ENCODE results near the gene FEN1.

DNA sequence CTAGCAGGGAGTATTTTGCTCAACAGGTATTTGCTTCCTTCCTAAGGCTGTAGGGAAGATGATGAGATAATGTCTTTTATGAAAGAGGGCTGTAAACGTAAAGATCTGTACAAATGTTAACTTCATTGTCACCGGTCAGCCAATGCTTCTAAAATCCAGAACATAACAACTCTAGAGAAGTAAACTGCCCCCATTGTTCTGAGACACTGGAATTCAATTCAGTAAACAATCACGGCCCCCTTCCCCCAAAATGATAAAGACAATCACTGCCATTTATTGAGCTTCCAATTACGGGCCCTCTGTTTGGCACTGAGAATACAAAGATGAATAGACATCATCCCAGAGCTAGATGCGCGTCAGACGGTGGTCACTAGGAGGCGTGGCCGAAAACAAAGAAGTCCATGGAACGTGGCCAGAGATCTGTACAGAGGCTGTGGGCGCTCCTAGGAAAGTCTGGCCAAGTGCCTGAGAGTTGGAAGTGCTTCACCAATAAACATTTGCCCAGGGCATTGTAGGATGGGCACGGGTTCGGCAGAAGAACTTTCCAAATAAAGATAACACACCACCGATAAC lies 888 bp upstream of the FEN1 start:
- TF ChIP-seq, protein P1, sequence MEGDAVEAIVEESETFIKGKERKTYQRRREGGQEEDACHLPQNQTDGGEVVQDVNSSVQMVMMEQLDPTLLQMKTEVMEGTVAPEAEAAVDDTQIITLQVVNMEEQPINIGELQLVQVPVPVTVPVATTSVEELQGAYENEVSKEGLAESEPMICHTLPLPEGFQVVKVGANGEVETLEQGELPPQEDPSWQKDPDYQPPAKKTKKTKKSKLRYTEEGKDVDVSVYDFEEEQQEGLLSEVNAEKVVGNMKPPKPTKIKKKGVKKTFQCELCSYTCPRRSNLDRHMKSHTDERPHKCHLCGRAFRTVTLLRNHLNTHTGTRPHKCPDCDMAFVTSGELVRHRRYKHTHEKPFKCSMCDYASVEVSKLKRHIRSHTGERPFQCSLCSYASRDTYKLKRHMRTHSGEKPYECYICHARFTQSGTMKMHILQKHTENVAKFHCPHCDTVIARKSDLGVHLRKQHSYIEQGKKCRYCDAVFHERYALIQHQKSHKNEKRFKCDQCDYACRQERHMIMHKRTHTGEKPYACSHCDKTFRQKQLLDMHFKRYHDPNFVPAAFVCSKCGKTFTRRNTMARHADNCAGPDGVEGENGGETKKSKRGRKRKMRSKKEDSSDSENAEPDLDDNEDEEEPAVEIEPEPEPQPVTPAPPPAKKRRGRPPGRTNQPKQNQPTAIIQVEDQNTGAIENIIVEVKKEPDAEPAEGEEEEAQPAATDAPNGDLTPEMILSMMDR (IDR thresholded peaks at IDR 0.05) = peak; percentile 16
- no peak for TF ChIP-seq EZH2 (IDR thresholded peaks at IDR 0.05)

Data from neural progenitor cell (in vitro differentiated cells).